ENCODE measurements around the gene TKTL1.

The TKTL1 gene

DNA sequence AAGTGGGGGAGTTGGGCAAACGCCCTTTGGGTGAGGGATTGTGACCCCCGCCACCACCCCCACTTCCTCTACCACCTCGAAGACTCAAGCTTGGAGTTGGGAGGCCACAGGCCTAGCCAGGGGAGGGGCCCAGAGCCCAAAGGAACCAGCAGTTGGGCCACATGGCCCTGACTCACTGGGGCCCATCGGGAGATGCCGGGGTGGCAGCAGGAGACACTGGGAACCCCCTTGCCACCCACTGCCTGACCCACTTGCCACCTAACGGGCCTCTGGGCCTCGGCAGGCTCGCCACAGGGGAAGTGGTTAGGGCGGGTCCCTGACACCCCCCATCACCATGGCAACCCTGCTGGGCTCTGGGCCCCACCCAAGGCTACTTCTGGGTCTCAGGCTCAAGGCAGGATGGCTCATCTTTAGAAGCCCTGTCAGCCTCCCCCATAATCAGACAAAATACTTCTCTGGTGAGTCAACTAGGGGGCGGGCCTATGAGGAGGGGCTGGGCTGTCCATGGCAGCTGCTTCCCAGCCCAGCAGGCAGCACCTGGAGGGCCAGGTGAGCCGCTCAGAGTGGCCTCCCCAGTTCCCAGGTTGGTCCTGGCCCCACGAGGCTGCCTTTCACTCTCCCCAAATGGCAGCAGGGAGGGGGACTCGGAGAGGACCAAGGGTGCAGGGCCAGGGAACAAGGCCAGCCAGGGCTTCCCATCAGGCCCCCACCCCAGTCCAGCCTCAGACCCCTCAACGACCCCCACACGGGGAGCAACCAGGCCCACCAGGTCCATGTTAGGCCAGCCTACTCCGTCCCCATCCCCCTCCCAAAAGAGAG, 73.2 kb downstream of the TKTL1 start:
- TF ChIP-seq MYC (IDR thresholded peaks at IDR 0.05; ENCODE audit: low read depth, low read length) (peak; percentile 84), POLR2A (IDR thresholded peaks at IDR 0.05; ENCODE audit: extremely low read depth, insufficient read length) (no peak)
- TF ChIP-seq, protein P1, sequence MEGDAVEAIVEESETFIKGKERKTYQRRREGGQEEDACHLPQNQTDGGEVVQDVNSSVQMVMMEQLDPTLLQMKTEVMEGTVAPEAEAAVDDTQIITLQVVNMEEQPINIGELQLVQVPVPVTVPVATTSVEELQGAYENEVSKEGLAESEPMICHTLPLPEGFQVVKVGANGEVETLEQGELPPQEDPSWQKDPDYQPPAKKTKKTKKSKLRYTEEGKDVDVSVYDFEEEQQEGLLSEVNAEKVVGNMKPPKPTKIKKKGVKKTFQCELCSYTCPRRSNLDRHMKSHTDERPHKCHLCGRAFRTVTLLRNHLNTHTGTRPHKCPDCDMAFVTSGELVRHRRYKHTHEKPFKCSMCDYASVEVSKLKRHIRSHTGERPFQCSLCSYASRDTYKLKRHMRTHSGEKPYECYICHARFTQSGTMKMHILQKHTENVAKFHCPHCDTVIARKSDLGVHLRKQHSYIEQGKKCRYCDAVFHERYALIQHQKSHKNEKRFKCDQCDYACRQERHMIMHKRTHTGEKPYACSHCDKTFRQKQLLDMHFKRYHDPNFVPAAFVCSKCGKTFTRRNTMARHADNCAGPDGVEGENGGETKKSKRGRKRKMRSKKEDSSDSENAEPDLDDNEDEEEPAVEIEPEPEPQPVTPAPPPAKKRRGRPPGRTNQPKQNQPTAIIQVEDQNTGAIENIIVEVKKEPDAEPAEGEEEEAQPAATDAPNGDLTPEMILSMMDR (IDR thresholded peaks at IDR 0.05; ENCODE audit: low read depth, low read length): no peak
- TF ChIP-seq, protein P2, sequence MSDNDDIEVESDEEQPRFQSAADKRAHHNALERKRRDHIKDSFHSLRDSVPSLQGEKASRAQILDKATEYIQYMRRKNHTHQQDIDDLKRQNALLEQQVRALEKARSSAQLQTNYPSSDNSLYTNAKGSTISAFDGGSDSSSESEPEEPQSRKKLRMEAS (IDR thresholded peaks at IDR 0.05; ENCODE audit: low read depth, low read length): peak; percentile 61; the same call in 1 of the 2 replicates
- peak; percentile 97 for DNase-seq (ENCODE audit: low read depth)
- peak overlapping the region; percentile 87 for H3K4me3 ChIP-seq (ENCODE audit: low read depth, low read length)

DNA sequence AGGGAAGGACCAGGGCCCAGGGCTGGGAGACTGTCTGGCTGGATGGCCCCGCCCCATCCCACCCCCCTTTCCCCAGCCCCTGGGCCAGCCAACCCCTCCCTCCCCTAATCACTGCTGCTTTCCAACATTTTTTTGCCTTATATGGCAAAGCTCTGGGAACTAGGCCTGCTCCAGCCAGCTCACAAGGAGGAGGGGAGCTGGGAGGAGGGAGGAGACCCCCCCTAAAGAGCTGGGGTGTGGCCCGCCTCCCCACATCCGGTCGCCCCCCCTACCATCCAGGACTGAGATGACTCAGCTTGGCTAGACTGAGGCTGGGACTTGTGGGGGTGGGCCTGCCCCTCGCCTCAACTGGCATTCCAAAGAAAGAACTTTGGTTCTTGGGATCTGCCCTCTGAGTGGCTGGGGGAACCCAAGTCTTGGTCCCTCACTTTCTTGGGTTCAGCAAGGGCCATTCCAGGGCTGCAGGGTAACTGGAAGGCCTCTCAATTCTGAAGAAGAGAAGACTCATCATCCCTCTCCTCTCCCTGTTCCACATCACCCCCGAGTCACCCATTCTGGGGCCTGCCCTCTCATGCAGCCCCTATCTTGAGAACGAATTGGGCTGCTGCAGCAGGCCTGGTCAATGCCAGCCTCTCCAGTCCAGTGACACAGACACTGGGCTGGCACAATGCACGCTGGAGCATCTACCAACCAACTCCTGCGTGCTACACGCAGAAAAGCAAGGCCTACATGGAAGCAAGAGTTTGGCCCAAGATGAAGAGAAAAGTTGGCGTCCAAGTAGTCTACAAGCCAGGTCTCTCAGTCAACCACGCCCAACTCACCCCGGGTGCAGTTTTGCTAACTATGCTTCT, 74.1 kb downstream of the TKTL1 start:
- TF ChIP-seq MYC (IDR thresholded peaks at IDR 0.05; ENCODE audit: low read depth, low read length): no peak; the same call in 1 of the 2 replicates
- TF ChIP-seq, protein P1 (IDR thresholded peaks at IDR 0.05; ENCODE audit: low read depth, low read length): no peak
- no peak for TF ChIP-seq POLR2A (IDR thresholded peaks at IDR 0.05; ENCODE audit: extremely low read depth, insufficient read length)
- TF ChIP-seq, protein P2 (IDR thresholded peaks at IDR 0.05; ENCODE audit: low read depth, low read length): no peak
- H3K4me3 ChIP-seq (ENCODE audit: low read depth, low read length): peak overlapping the region; percentile 87
- DNase-seq (ENCODE audit: low read depth): peak; percentile 85

DNA sequence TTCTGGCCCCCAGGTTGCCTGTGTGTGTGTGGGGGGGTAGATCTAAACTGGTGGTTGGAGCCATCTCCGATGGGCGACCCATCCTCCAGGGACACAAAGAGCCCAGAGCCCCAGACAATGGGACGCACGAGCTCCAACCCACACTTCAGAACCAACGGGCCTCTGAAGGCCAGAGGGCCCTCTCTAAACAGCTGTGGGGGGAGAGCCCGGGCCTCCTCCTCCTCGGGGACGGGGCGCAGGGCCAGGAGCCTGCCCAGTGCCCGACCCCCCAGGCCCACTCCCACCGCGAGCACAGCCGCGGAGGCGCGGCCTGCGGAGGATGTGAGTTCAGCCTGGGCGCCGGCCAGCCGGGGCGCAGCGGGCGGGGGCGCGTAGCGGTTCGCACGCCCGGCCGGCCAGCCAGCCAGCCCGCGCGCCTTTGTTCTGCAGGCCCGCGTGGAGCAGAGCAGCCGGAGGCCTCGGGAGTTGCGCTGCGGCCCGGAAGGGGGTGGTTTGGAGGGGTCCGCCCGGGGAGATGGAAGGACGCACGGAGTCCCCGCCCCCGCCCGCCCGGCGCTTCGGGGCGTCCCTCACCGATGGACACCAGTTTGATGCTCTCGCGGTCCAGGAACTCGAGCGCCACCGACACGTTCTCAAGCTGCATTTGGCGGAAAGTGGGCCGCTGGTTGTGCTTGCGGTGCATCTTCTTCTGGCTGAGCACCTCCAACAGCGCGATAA, 74.9 kb downstream of the TKTL1 start:
- no peak for DNase-seq (ENCODE audit: low read depth)
- peak overlapping the region; percentile 87 for H3K4me3 ChIP-seq (ENCODE audit: low read depth, low read length)
- TF ChIP-seq, protein P2 (IDR thresholded peaks at IDR 0.05; ENCODE audit: low read depth, low read length): no peak
- TF ChIP-seq MYC (IDR thresholded peaks at IDR 0.05; ENCODE audit: low read depth, low read length) (no peak), POLR2A (IDR thresholded peaks at IDR 0.05; ENCODE audit: extremely low read depth, insufficient read length) (no peak)
- TF ChIP-seq, protein P1 (IDR thresholded peaks at IDR 0.05; ENCODE audit: low read depth, low read length): no peak

DNA sequence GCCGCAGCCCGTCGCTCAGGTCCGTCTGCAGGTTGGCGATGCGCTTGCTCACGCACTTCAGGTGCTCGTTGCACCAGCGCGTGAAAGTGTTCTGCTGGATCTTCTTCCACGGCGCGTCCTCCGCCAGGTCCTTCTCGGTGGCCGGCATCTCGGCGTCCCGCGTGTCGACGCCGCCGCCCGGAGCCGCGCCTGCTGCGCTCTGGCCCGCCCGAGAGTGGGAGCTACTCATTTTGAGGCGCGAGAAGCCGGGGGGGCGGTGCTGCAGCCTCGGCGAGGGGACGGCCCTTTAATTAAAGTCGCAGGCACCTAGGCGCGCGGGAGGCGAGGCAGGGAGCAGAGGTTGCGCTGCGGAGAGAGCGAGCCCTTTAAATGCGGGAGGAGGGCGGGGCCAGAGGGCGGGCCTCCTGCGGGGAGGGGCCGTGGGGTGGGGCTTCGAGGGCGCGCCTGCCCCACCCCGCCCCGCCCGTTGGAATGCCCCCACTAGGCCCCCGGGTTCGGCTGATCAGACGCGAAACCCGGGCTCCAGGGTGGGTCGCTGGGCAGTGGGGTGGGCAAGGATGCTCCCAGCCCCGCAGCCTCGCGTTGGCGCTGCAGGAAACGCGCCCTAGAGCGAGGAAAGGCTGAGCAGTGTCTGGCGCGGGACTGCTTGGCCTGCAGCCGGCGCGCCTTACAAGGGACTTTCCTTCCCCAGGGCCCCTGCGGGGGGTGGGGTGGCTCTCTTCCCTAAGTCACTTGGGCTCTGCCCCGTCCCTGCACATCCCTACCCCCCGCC, 75.6 kb downstream of the TKTL1 start:
- H3K4me3 ChIP-seq (ENCODE audit: low read depth, low read length): peak overlapping the region; percentile 87
- TF ChIP-seq POLR2A (IDR thresholded peaks at IDR 0.05; ENCODE audit: extremely low read depth, insufficient read length): peak; percentile 95
- TF ChIP-seq, protein P1 (IDR thresholded peaks at IDR 0.05; ENCODE audit: low read depth, low read length): no peak
- DNase-seq (ENCODE audit: low read depth): peak; percentile 94

DNA sequence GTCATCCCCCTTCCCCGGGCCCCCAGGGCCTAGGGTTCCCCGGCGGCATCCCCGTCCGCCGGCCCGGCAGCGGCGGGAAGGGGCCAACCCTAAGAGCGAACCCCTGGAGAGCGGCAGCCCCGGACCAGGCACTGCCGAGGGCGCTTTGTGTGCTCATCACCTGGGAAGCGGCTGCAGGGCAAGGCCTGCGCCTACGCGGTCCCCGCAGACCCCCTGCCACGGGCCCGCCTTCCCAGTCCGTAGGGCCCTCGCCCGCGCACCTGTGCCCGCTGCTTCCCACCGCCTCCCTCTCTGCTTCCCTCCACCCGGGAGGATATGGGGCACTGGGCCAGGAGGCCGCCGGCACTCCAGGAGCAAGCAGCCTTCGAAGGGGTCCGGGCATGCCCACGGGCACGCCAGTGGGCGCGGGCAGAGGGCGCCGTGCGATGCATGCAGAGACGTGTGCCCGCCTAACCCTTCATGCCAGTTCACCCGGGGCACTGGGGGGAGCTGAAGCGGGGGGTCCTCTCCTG, 76.2 kb downstream of the TKTL1 start:
- DNase-seq (ENCODE audit: low read depth): no peak
- peak overlapping the region; percentile 43 for H3K4me3 ChIP-seq (ENCODE audit: low read depth, low read length)
- TF ChIP-seq POLR2A (IDR thresholded peaks at IDR 0.05; ENCODE audit: extremely low read depth, insufficient read length): no peak
- no peak for TF ChIP-seq MYC (IDR thresholded peaks at IDR 0.05; ENCODE audit: low read depth, low read length)
- TF ChIP-seq, protein P2 (IDR thresholded peaks at IDR 0.05; ENCODE audit: low read depth, low read length): no peak
- TF ChIP-seq, protein P1 (IDR thresholded peaks at IDR 0.05; ENCODE audit: low read depth, low read length): no peak
